Cardiac muscle cell (in vitro differentiated cells and primary cell): ENCODE data around the gene TLCD5. TPM values are rescaled to one million over a fixed set of nuclear protein-coding genes. Genes with fewer than 3 reads are reported as not detected.

Experiments used
- DNase-seq, 2 donors: peaks; one replicate each; pipeline versions ENCODE4 v3.0.0 to v3.0.0-alpha.2; 2010 to 2017; ENCODE audit warnings: low read depth in 1 of 2, low spot score in 1 of 2
- H3K27ac ChIP-seq: fragments of 200-600 bp; sonication (generic); 2 replicates; pipeline ENCODE4 v1.5.1; 2016
- H3K27me3 ChIP-seq: fragments of 200-600 bp; sonication (generic); 2 replicates; pipeline ENCODE4 v1.6.0; 2016; ENCODE audit warnings: control low read depth
- H3K36me3 ChIP-seq: fragments of 200-600 bp; sonication (generic); 2 replicates; pipeline ENCODE4 v1.5.1; 2016; ENCODE audit warnings: control low read depth
- H3K4me1 ChIP-seq: fragments of 200-600 bp; sonication (generic); 2 replicates; pipeline ENCODE4 v1.8.1; 2017; ENCODE audit warnings: low read depth, mild to moderate bottlenecking, mixed run types
- H3K4me3 ChIP-seq: fragments of 200-600 bp; sonication (generic); 2 replicates; pipeline ENCODE4 v1.5.1; 2016; ENCODE audit warnings: mild to moderate bottlenecking
- H3K9me3 ChIP-seq: fragments of 200-600 bp; sonication (generic); 2 replicates; pipeline ENCODE4 v1.5.1; 2017; ENCODE audit warnings: low read depth, mild to moderate bottlenecking, control low read depth
- polyA plus RNA-seq: library from polyadenylated mRNA; unstranded; fragments of >200 nt; fragmentation: Nextera tagmentation; extraction: Ambion mirVana; gene quantifications from 2 replicates; pipeline ENCODE4 v1.2.1, GENCODE V29; 2016
- total RNA-seq: library from RNA; depleted of rRNA; stranded (reverse); fragments of >200 nt; gene quantifications from 2 replicates; pipeline ENCODE4 v1.2.3, GENCODE V29; 2016
- TF ChIP-seq, protein P1 (sequence below): IDR thresholded peaks from 2 replicates; pipeline ENCODE4 v1.5.1; 2012; ENCODE audit warnings: low read depth, mild to moderate bottlenecking, low read length

The TLCD5 gene
- total and polyA plus RNA-seq, 2 experiments from 2014 or later: 25.0 to 27.1 TPM

DNA sequence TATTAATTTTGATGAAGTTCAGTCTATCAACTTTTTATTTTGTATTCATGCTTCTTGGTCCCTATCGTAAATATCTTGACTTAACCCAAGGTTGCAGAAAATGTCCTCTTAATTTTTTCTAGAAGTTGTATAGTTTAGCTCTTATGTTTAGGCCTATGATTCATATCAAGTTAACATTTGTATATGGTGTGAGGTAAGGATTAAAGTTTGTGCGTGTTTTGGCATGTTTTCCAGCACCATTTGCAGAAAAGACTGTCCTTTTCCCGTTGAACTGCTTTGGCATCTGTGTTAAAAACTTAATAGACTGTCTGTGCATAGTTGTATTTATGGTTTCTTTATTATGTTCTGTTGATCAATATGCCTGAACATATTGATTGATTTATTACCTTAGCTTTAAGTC, 53.4 kb downstream of the TLCD5 start:
- H3K27me3 ChIP-seq: no peaks in the 10 kb centered on the region
- no peaks in the 10 kb centered on the region for H3K9me3 ChIP-seq
- no peak overlapping the region for H3K4me3 ChIP-seq
- TF ChIP-seq, protein P1, sequence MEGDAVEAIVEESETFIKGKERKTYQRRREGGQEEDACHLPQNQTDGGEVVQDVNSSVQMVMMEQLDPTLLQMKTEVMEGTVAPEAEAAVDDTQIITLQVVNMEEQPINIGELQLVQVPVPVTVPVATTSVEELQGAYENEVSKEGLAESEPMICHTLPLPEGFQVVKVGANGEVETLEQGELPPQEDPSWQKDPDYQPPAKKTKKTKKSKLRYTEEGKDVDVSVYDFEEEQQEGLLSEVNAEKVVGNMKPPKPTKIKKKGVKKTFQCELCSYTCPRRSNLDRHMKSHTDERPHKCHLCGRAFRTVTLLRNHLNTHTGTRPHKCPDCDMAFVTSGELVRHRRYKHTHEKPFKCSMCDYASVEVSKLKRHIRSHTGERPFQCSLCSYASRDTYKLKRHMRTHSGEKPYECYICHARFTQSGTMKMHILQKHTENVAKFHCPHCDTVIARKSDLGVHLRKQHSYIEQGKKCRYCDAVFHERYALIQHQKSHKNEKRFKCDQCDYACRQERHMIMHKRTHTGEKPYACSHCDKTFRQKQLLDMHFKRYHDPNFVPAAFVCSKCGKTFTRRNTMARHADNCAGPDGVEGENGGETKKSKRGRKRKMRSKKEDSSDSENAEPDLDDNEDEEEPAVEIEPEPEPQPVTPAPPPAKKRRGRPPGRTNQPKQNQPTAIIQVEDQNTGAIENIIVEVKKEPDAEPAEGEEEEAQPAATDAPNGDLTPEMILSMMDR: no peak
- H3K36me3 ChIP-seq: no peaks in the 10 kb centered on the region
- no peaks in the 10 kb centered on the region for H3K4me1 ChIP-seq
- no peak overlapping the region for H3K27ac ChIP-seq
- no peak for DNase-seq

DNA sequence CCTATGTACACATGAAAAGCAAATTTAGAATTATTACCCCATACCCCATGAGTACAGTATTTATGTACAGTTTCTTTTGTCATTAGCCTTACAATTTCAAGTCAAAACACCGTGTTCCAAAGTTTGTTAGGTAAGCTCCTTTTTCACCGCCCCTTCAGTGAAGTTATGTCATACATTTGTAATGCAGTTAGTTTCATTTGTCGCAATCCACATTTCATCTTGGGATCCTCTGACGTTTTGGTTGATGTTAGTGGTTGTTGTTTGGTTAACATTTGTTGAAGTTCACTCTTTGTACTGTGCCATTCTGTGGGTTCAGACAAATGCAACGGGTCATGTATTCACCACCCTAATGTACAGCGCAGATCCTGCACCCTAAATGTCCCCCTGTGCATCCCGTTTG, 56.3 kb downstream of the TLCD5 start:
- Histone ChIP-seq H3K4me3 (no peak overlapping the region), H3K27ac (no peak overlapping the region), H3K36me3 (no peaks in the 10 kb centered on the region), H3K27me3 (no peaks in the 10 kb centered on the region), H3K9me3 (no peaks in the 10 kb centered on the region), H3K4me1 (peaks cover 15% of the 10 kb centered on the region)
- no peak for DNase-seq
- TF ChIP-seq, protein P1: no peak

Other genes starting within 250 kb of the TLCD5 start
- gene TRIM29, start 187.2 kb upstream of the TLCD5 start, total RNA-seq: not detected in 2 replicates
- not detected in 2 replicates for gene TRIM29, start 187.2 kb upstream of the TLCD5 start, polyA plus RNA-seq
- 11.3 and 13.2 TPM in 2 replicates for gene OAF, start 114.3 kb upstream of the TLCD5 start, total RNA-seq
- gene OAF, start 114.3 kb upstream of the TLCD5 start, polyA plus RNA-seq: 9.9 and 12.0 TPM in 2 replicates
- 0.15 TPM in 1 of 2 replicates, not detected in the other for gene POU2F3, start 85.2 kb upstream of the TLCD5 start, total RNA-seq
- gene POU2F3, start 85.2 kb upstream of the TLCD5 start, polyA plus RNA-seq: 0.40 TPM in 1 of 2 replicates, not detected in the other
- 29.9 and 43.4 TPM in 2 replicates for gene ARHGEF12, start 11.1 kb downstream of the TLCD5 start, total RNA-seq
- 19.4 and 21.7 TPM in 2 replicates for gene ARHGEF12, start 11.1 kb downstream of the TLCD5 start, polyA plus RNA-seq
- 0.11 and 0.45 TPM in 2 replicates for gene GRIK4, start 186.4 kb downstream of the TLCD5 start, total RNA-seq
- gene GRIK4, start 186.4 kb downstream of the TLCD5 start, polyA plus RNA-seq: 0.05 and 0.28 TPM in 2 replicates